Activated CD4-positive, alpha-beta memory T cell treated with anti-CD3 and anti-CD28 coated beads for 36 hours (primary cell): ENCODE results near the gene KREMEN2. TPM values are rescaled to one million over a fixed set of nuclear protein-coding genes. Genes with fewer than 3 reads are reported as not detected.

Source experiments
- CTCF ChIA-PET: fragments of 350-600 bp; sonication (Branson Sonifier 250); formaldehyde crosslinking; loops from one replicate; lab custom pipeline; 2021; ENCODE audit warnings: antibody characterized with exemption, inconsistent platforms; lab: Charles Lee
- POLR2A ChIA-PET: fragments of 350-600 bp; sonication (Branson Sonifier 250); formaldehyde crosslinking; loops from one replicate; lab custom pipeline; 2021; ENCODE audit warnings: antibody characterized with exemption; lab: Charles Lee
- DNase-seq: peaks from one replicate; pipeline ENCODE4 v3.0.0-alpha.2; 2020
- H3K27ac Mint-ChIP-seq: one replicate; pipeline ENCODE4 v1.8.0; 2021; ENCODE audit warnings: mixed read lengths
- H3K27me3 Mint-ChIP-seq: one replicate; pipeline ENCODE4 v1.8.0; 2021; ENCODE audit warnings: mixed read lengths
- H3K36me3 Mint-ChIP-seq: one replicate; pipeline ENCODE4 v1.8.0; 2021; ENCODE audit warnings: mixed read lengths
- H3K4me1 Mint-ChIP-seq: one replicate; pipeline ENCODE4 v1.8.0; 2021; ENCODE audit warnings: low read depth, mixed read lengths
- H3K4me3 Mint-ChIP-seq: one replicate; pipeline ENCODE4 v1.8.0; 2021; ENCODE audit warnings: mild to moderate bottlenecking, mixed read lengths
- H3K9me3 Mint-ChIP-seq: one replicate; pipeline ENCODE4 v1.8.0; 2021; ENCODE audit warnings: mixed read lengths
- intact Hi-C: fragments of 100-400 bp; cut with micrococcal nuclease; formaldehyde crosslinking; loops from one replicate; pipeline ENCODE4 v1.15.1; 2023
- total RNA-seq, 2 experiments: library from RNA; stranded (reverse); gene quantifications; one replicate each; pipeline ENCODE4 v1.2.3, GENCODE V29; 2021

Gene KREMEN2
- total RNA-seq, 2 experiments from 2014 or later, result not detected

GRCh38 chr16:3000540-3000939 lies 36.5 kb downstream of the KREMEN2 start:
- intact Hi-C loops, result no loop called here
- peak overlapping the region; percentile 7 for H3K4me3 Mint-ChIP-seq
- no peak for DNase-seq
- CTCF ChIA-PET, result interaction anchor here (14.6 kb wide), 1 partner anchor 26 kb away, joined by 412 read pairs; the partner anchor contains the start of genes CLDN6, HCFC1R1, THOC6 and TNFRSF12A
- H3K4me1 Mint-ChIP-seq, result peaks cover 4% of the 10 kb centered on the region
- POLR2A ChIA-PET, result no interaction called here
- no peaks in the 10 kb centered on the region for H3K9me3 Mint-ChIP-seq
- H3K27ac Mint-ChIP-seq, result no peak overlapping the region
- H3K36me3 Mint-ChIP-seq, result no peaks in the 10 kb centered on the region
- peaks cover 4% of the 10 kb centered on the region for H3K27me3 Mint-ChIP-seq

DNA sequence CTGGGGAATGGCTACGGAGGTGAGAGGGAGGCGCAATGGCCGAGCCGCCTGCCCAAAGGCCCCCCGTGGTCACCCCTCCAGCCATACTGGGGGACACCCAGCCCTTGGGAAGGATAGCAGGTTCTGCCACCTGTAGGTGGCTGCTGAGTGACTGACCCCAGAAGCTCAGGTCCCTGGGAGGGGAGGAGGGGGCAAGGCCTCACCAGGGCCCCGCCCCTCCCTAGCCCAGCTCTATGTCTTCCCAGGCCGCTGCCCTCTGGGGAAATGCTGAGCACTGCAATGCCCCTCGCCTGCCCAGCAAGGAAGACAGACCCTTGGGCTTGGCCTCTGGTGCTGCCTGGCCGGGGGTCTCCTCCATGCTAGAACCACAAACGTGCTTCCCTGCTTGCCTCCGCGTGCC lies 37.2 kb downstream of the KREMEN2 start:
- POLR2A ChIA-PET, result no interaction called here
- Mint-ChIP-seq H3K27ac (no peak overlapping the region), H3K4me3 (peak overlapping the region; percentile 16), H3K9me3 (no peaks in the 10 kb centered on the region), H3K27me3 (peaks cover 4% of the 10 kb centered on the region), H3K36me3 (no peaks in the 10 kb centered on the region), H3K4me1 (peaks cover 4% of the 10 kb centered on the region)
- CTCF ChIA-PET, result interaction anchor here (14.6 kb wide), 1 partner anchor 25 kb away, joined by 412 read pairs; the partner anchor contains the start of genes CLDN6, HCFC1R1, THOC6 and TNFRSF12A
- intact Hi-C loops, result no loop called here
- DNase-seq, result no peak

DNA sequence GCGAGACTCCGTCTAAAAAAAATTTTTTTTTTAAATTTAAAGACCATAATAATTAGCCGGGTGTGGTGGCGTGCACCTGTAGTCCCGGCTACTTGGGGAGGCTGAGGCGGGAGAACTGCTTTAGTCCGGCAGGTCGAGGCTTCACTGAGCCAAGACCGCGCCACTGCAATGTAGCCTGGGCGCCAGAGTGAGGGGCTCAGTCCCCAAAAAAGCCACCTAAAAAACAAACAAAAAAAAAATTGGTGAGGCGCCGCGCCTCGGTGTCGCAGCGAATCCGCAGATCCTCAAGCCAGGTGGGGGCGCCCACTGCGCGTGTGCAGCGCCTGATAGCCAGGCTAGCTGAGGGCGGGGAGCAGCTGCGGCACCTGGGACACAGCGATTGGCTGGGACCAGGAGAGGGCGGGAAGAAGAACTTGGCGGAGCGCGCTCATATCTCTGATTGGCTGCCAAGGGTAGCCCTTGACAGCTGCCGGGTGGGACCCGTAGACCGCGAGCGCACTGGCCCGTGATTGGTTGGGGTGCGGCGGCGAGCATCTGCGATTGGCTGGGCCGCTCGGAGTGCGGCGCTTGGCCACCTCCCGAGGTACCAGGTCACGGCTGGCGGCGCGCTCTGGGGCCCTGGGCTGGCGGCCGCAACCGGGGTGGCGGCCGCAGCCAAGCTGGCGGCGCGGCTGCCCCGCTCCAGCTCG lies 39.7 kb downstream of the KREMEN2 start:
- no peaks in the 10 kb centered on the region for H3K36me3 Mint-ChIP-seq
- H3K27ac Mint-ChIP-seq, result peak overlapping the region; percentile 58
- peaks cover 5% of the 10 kb centered on the region for H3K27me3 Mint-ChIP-seq
- ChIA-PET CTCF (interaction anchor here (0.6 to 14.6 kb wide), 21 partner anchors 9 to 1924 kb away, joined by 3 to 412 read pairs (median 4); partner anchors contain the start of genes CLDN6, CLDN9, HCFC1R1 and THOC6), POLR2A (interaction anchor here (1.0 to 1.6 kb wide), 3 partner anchors 18 to 121 kb away, joined by 4 to 7 read pairs (median 5); partner anchors contain the start of gene FLYWCH2)
- H3K4me1 Mint-ChIP-seq, result peaks cover 23% of the 10 kb centered on the region
- DNase-seq, result peak; percentile 99
- H3K9me3 Mint-ChIP-seq, result no peaks in the 10 kb centered on the region
- peak overlapping the region; percentile 48 for H3K4me3 Mint-ChIP-seq
- intact Hi-C loops, result loop anchor here (1.0 to 2.0 kb wide), 3 partner anchors 17 to 25 kb away; partner anchors contain the start of genes THOC6 and TNFRSF12A

GRCh38 chr16:3004319-3004718 lies 40.2 kb downstream of the KREMEN2 start:
- peak; percentile 32 for DNase-seq
- no peaks in the 10 kb centered on the region for H3K36me3 Mint-ChIP-seq
- H3K4me1 Mint-ChIP-seq, result peaks cover 26% of the 10 kb centered on the region
- intact Hi-C loops, result loop anchor here (1.0 kb wide), 2 partner anchors 16 to 20 kb away; partner anchors contain the start of genes THOC6 and TNFRSF12A
- no peak overlapping the region for H3K4me3 Mint-ChIP-seq
- CTCF ChIA-PET, result interaction anchor here (0.6 to 14.6 kb wide), 21 partner anchors 8 to 1923 kb away, joined by 3 to 412 read pairs (median 4); partner anchors contain the start of genes CLDN6, CLDN9, HCFC1R1 and THOC6
- POLR2A ChIA-PET, result interaction anchor here (0.6 to 1.6 kb wide), 4 partner anchors 17 to 121 kb away, joined by 4 to 7 read pairs (median 5); partner anchors contain the start of gene FLYWCH2
- peaks cover 3% of the 10 kb centered on the region for H3K27me3 Mint-ChIP-seq
- no peak overlapping the region for H3K27ac Mint-ChIP-seq
- H3K9me3 Mint-ChIP-seq, result no peaks in the 10 kb centered on the region

DNA sequence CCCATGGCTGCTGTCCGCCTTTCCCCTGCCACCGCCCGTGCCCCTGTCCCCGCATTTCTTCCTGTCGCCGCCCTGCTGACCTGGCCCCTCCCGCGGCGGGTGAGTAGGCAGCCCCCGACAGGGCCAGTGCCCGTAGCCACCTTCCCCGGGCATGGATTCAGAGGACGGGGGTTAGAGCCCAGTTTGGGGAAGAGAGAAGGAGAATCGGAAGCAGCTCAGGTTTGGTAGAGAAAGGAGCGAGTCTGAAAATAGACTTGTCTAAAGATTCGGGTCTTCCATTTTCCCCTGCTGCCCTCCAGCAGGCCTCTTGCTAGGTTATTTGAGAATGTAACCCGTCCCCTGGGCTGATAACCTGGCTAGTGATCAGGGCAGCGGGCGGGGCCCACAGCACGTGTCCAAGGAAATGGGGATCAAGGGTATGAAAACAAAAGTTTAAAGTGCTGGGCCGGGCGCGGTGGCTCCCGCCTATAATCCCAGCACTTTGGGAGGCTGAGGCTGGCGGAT lies 40.8 kb downstream of the KREMEN2 start:
- intact Hi-C loops, result loop anchor here (1.0 kb wide), 2 partner anchors 15 to 19 kb away; partner anchors contain the start of genes THOC6 and TNFRSF12A
- CTCF ChIA-PET, result interaction anchor here (0.6 to 14.6 kb wide), 6 partner anchors 21 to 130 kb away, joined by 3 to 412 read pairs (median 7); partner anchors contain the start of genes CLDN6, HCFC1R1, THOC6 and TNFRSF12A
- H3K9me3 Mint-ChIP-seq, result no peaks in the 10 kb centered on the region
- POLR2A ChIA-PET, result interaction anchor here (0.6 to 1.6 kb wide), 3 partner anchors 24 to 122 kb away, joined by 4 to 5 read pairs (median 4); partner anchors contain the start of gene FLYWCH2
- H3K36me3 Mint-ChIP-seq, result no peaks in the 10 kb centered on the region
- no peak for DNase-seq
- peak overlapping the region; percentile 66 for H3K4me3 Mint-ChIP-seq
- H3K27me3 Mint-ChIP-seq, result peaks cover 3% of the 10 kb centered on the region
- peaks cover 26% of the 10 kb centered on the region for H3K4me1 Mint-ChIP-seq
- H3K27ac Mint-ChIP-seq, result no peak overlapping the region

DNA sequence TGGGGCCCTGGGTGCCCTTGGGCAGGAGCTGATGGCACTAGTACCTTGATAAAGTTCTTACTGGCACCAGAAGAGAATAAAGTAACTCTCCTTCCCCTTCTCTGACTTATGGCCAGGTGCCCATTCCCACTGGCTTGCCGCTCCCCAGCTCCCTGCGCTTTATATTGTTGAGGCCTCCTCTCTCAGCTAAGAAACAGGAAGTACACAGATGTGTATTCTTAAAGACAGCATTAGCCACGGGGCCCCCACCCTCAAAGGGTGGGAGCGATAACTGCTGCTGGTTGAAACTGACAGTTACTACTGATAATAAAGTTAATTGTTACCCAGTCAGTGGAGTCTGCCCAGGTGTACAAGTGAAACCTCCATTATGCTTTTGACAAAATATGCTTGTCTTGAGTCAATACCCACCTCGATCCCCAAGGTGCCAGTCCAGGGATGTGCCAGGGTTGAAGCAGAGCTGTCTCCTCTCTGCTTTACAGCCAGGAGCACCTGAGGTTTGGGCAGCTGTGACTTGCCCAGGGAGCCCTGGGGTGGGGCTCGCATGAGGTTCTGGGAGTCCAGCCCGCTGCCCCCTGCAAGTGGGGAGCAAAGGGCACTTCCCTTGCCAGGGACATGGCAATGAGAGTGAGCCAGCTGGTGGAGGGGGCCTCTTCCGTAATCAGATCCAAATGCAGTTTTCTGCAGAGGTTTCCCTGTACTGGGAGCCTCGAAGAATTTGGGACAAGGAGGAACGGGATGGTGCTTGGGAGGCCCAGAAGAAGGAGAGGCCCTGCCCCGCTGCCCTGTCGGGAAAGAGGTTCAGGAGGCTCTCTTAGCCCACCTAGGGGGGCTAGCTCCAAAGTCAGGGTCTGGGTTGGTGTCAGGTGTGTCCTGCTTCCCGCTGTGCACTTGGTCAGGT lies 43.2 kb downstream of the KREMEN2 start:
- no peak for DNase-seq
- Mint-ChIP-seq H3K4me3 (no peak overlapping the region), H3K27ac (no peak overlapping the region), H3K4me1 (peaks cover 26% of the 10 kb centered on the region), H3K9me3 (no peaks in the 10 kb centered on the region), H3K27me3 (peaks cover 4% of the 10 kb centered on the region), H3K36me3 (no peaks in the 10 kb centered on the region)
- intact Hi-C loops, result no loop called here
- CTCF ChIA-PET, result interaction anchor here (1.1 to 14.6 kb wide), 4 partner anchors 19 to 122 kb away, joined by 3 to 412 read pairs (median 6); partner anchors contain the start of genes CLDN6, HCFC1R1, THOC6 and TNFRSF12A
- POLR2A ChIA-PET, result interaction anchor here (0.6 to 1.1 kb wide), 2 partner anchors 12 to 37 kb away, joined by 3 to 4 read pairs; no protein-coding TSS in a partner anchor

GRCh38 chr16:3007957-3008689 lies 44.0 kb downstream of the KREMEN2 start:
- intact Hi-C loops, result no loop called here
- POLR2A ChIA-PET, result interaction anchor here (1.1 kb wide), 1 partner anchor 11 kb away, joined by 3 read pairs; no protein-coding TSS in a partner anchor
- Mint-ChIP-seq H3K4me1 (peaks cover 26% of the 10 kb centered on the region), H3K27ac (no peak overlapping the region), H3K27me3 (peaks cover 8% of the 10 kb centered on the region), H3K4me3 (no peak overlapping the region), H3K36me3 (no peaks in the 10 kb centered on the region), H3K9me3 (no peaks in the 10 kb centered on the region)
- DNase-seq, result peak; percentile 29
- CTCF ChIA-PET, result interaction anchor here (1.1 to 14.6 kb wide), 4 partner anchors 18 to 122 kb away, joined by 3 to 412 read pairs (median 6); partner anchors contain the start of genes CLDN6, HCFC1R1, THOC6 and TNFRSF12A

DNA sequence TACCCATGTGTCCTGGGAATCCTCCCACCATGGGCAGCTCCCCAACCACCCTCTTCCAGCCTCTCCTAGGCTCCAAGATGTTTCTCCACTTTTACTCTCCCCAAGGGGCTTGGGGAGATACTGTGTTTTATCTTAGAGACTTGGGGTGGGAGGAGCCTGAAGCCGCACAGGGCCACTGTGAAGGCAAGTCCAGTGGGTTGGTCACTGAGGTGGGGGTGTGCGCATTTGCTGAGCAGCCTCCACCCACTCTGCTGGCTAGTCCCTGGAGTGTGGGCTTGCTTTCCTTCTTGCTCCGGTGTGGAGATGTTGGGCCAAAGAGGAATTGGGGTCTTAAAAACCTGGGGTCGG lies 44.6 kb downstream of the KREMEN2 start:
- Mint-ChIP-seq H3K4me1 (peaks cover 26% of the 10 kb centered on the region), H3K27ac (no peak overlapping the region), H3K27me3 (peaks cover 8% of the 10 kb centered on the region), H3K36me3 (no peaks in the 10 kb centered on the region), H3K9me3 (no peaks in the 10 kb centered on the region), H3K4me3 (no peak overlapping the region)
- intact Hi-C loops, result no loop called here
- DNase-seq, result no peak
- CTCF ChIA-PET, result interaction anchor here (14.6 kb wide), 1 partner anchor 18 kb away, joined by 412 read pairs; the partner anchor contains the start of genes CLDN6, HCFC1R1, THOC6 and TNFRSF12A
- POLR2A ChIA-PET, result no interaction called here

GRCh38 chr16:3009568-3010390 lies 45.7 kb downstream of the KREMEN2 start:
- POLR2A ChIA-PET, result no interaction called here
- CTCF ChIA-PET, result interaction anchor here (1.4 to 14.6 kb wide), 2 partner anchors 16 to 83 kb away, joined by 3 to 412 read pairs; partner anchors contain the start of genes CLDN6, HCFC1R1, THOC6 and TNFRSF12A
- intact Hi-C loops, result no loop called here

GRCh38 chr16:3010510-3010909 lies 46.4 kb downstream of the KREMEN2 start:
- H3K36me3 Mint-ChIP-seq, result no peaks in the 10 kb centered on the region
- CTCF ChIA-PET, result interaction anchor here (1.4 to 14.6 kb wide), 2 partner anchors 16 to 83 kb away, joined by 3 to 412 read pairs; partner anchors contain the start of genes CLDN6, HCFC1R1, THOC6 and TNFRSF12A
- intact Hi-C loops, result no loop called here
- H3K27ac Mint-ChIP-seq, result no peak overlapping the region
- no peaks in the 10 kb centered on the region for H3K9me3 Mint-ChIP-seq
- H3K4me3 Mint-ChIP-seq, result no peak overlapping the region
- POLR2A ChIA-PET, result no interaction called here
- peaks cover 22% of the 10 kb centered on the region for H3K4me1 Mint-ChIP-seq
- DNase-seq, result no peak
- H3K27me3 Mint-ChIP-seq, result peaks cover 8% of the 10 kb centered on the region

More at GRCh38 chr16:3009568-3010390, 45.7 kb downstream of the KREMEN2 start:
- no peak for DNase-seq
- Mint-ChIP-seq H3K4me3 (no peak overlapping the region), H3K27ac (no peak overlapping the region), H3K27me3 (peaks cover 8% of the 10 kb centered on the region), H3K36me3 (no peaks in the 10 kb centered on the region), H3K9me3 (no peaks in the 10 kb centered on the region), H3K4me1 (peaks cover 24% of the 10 kb centered on the region)
